ENCODE measurements around the gene CARS1.

CARS1 gene

DNA sequence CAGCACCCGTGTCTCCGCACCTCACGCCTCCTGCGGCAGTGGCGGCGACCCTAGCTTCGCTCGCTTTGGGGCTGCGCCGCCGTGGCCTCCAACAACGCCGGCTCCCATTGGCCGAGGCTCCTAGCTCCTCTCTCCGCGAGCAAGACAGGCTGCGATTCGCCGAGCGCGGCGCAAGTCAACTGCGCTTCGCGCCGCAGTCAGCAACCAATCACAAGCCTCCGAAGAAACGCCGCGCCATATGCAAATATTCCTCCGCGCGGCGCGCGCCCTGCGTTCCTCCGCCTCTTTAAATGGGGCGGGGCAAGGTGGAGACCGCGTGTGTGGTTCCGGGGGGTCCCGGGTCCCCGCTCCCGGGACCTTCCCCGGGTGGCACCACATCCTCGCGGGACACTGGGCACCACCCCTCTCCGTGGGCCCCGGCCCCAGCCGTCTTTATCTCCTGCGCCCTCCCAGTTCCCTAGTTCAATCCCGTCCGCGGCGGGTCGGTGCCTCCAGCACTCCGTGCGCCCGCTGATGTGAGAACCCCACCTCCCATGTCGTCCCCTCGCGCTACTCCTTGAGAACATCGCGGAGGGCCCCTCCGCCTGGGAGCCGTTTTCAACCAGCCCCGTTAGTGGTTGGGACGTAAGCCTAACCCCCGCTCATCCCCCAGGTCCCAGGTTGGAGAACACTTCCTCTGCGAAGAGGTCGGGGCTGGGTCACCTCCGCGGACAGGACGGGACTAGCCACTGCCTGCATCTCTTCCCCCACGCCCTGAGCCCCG, 64.8 kb downstream of the CARS1 start, which contains the start of gene NAP1L4:
TSS of gene NAP1L4 (minus strand) at position 96 of the 763 bp plus-strand sequence. CDS start 13,109 bp downstream, outside the sequence.
- H4K91ac ChIP-seq (ENCODE audit: low read length): peak within 1 kb of the TSS; percentile 73
- peak within 1 kb of the TSS; percentile 7 to 18 for H2BK12ac ChIP-seq (ENCODE audit: low read length in 2 of 2)
- peak within 1 kb of the TSS; percentile 44 for H2BK15ac ChIP-seq (ENCODE audit: low read depth, poor library complexity, severe bottlenecking)
- H3K23ac ChIP-seq (ENCODE audit: low read length in 2 of 2): peak within 1 kb of the TSS in 1 of 2 experiments; percentile 23
- H3K9ac ChIP-seq (ENCODE audit: low read length): peak within 1 kb of the TSS; percentile 96
- H3K18ac ChIP-seq (ENCODE audit: low read depth in 1 of 2, low read length in 2 of 2): peak within 1 kb of the TSS; percentile 79 to 85
- peak within 1 kb of the TSS in 1 of 2 experiments; percentile 78 for H3K14ac ChIP-seq (ENCODE audit: low read length in 2 of 2)
- H3K4me2 ChIP-seq (ENCODE audit: low read length, poor library complexity, severe bottlenecking): peak within 1 kb of the TSS; percentile 95
- peaks cover 2% of the 10 kb centered on the region for H3K79me1 ChIP-seq (replicated peaks; ENCODE audit: low read length, poor library complexity, severe bottlenecking)
- peaks cover 10% of the 10 kb centered on the region for H3K4me1 ChIP-seq (ENCODE audit: control insufficient read depth, insufficient read depth, low read depth, low read length)
- WGBS: under 1% methylated on average over 77 of the region's 77 CpGs
- H3K4ac ChIP-seq (ENCODE audit: low read depth in 1 of 2, low read length in 2 of 2): peak within 1 kb of the TSS; percentile 35 to 87
- H2BK5ac ChIP-seq (ENCODE audit: low read depth, low read length, poor library complexity, severe bottlenecking): peak within 1 kb of the TSS; percentile 92
- H2AFZ ChIP-seq (ENCODE audit: low read depth, low read length): peak within 1 kb of the TSS; percentile 72
- peak within 1 kb of the TSS; percentile 74 for H2AK5ac ChIP-seq (ENCODE audit: low read length, severe bottlenecking)
- no peaks in the 10 kb centered on the region for H3K27me3 ChIP-seq (ENCODE audit: control insufficient read depth in 1 of 2, insufficient read depth in 1 of 2, low read length in 2 of 2)
- H3K36me3 ChIP-seq (ENCODE audit: control insufficient read depth in 1 of 2, insufficient read depth in 2 of 2, low read depth in 1 of 2, low read length in 2 of 2): peaks cover 0 to 6% of the 10 kb centered on the region in 2 experiments
- peak within 1 kb of the TSS; percentile 59 for H4K8ac ChIP-seq (ENCODE audit: low read length)
- peak within 1 kb of the TSS; percentile 91 for H2BK120ac ChIP-seq (ENCODE audit: low read depth, low read length)
- H3K4me3 ChIP-seq (ENCODE audit: insufficient read depth in 1 of 2, low read depth in 1 of 2, low read length in 2 of 2): peak within 1 kb of the TSS; percentile 74 to 95
- H3K27ac ChIP-seq (ENCODE audit: low read length, poor library complexity, severe bottlenecking): peak within 1 kb of the TSS; percentile 72
- peak; percentile 96 for DNase-seq
- no peaks in the 10 kb centered on the region for H3K9me3 ChIP-seq (ENCODE audit: control insufficient read depth, low read length)

DNA sequence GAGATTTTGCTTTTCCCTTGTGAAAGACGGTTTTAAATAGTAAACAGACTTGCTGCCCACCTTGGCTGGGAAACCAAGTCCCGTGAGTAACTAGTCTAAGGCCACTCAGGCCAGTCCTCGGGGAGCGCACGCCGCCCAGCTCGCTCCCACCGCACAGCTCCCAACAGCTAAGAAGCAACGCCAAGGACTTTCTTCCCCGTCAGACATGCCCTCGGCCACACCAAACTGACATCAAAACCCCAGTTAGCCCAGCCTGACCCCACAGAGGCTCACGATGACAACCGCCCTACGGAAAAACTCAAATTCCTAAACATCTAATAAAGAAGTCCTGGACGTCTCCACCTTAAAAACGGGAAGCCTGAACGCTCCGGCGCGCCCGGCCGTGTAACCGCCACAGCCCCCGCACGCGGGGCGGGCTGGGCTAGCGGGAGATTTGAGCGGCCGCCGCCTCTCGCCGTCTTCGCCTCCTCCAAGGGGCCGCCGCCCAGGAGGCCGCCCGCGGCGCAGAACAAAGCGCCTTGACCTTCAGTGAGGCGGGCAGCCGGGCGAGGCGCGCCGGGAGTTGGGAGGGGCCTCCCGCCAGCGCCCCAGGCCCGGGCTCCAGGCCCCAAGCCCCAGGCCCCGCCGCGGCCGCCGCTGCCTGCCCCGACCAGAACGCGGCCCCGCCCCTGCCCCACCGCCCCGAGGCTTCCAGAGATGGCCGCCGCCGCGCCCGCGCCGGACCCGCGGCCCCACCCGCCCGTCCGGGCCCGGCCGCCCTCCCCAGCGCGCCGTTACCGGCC, 65.6 kb downstream of the CARS1 start:
- Histone ChIP-seq H3K27me3 (ENCODE audit: control insufficient read depth in 1 of 2, insufficient read depth in 1 of 2, low read length in 2 of 2) (no peaks in the 10 kb centered on the region), H3K23ac (ENCODE audit: low read length in 2 of 2) (no peak overlapping the region)
- DNase-seq: peak; percentile 67

DNA sequence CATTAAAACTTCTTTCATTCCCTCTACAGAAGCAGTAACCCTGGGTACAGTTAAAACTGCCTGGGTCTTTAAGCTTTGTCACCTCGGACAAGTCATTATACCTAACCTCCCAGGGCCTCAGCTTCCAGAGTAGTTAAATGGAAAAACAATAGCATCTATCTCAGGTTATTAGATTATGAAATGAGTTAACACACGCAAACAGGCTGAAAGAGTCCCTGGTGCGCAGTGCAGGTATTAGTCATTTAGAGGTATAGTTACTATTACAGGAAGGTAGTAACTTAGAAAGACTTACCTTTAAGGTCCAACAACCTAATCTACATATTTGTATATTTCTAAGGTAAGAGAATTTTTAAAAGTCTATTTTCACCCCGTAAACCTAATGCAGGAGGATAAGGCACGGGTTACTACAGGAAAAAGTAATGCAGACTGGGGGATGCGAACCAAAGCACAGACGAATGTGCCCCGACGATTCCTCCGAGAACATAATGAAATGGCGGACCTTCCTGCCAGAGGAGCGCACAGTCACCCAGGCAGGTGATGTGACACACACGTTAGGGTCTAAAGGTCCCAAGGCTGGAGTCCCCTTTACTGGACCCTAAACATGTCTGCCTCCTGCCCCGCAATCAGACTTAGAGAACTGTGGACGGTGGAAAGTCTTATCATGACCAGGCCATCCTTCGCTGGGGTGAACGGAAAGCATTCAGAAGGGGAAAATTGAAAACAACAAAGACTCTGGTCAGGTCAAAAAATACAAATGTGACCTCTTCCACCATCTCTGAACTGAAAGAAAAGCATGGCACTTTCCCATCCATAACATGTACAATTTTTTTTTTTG, 66.4 kb downstream of the CARS1 start:
- H3K27ac ChIP-seq (ENCODE audit: low read length, poor library complexity, severe bottlenecking): peak overlapping the region; percentile 72

More for the DNA sequence above, 65.6 kb downstream of the CARS1 start:
- Histone ChIP-seq H3K4me1 (ENCODE audit: control insufficient read depth, insufficient read depth, low read depth, low read length) (peaks cover 6% of the 10 kb centered on the region), H2BK5ac (ENCODE audit: low read depth, low read length, poor library complexity, severe bottlenecking) (peak overlapping the region; percentile 92), H4K91ac (ENCODE audit: low read length) (peak overlapping the region; percentile 73), H3K79me1 (replicated peaks; ENCODE audit: low read length, poor library complexity, severe bottlenecking) (peaks cover 2% of the 10 kb centered on the region), H2AFZ (ENCODE audit: low read depth, low read length) (no peak overlapping the region), H3K27ac (ENCODE audit: low read length, poor library complexity, severe bottlenecking) (peak overlapping the region; percentile 72), H3K9ac (ENCODE audit: low read length) (peak overlapping the region; percentile 96), H3K4me2 (ENCODE audit: low read length, poor library complexity, severe bottlenecking) (peak overlapping the region; percentile 95), H2BK120ac (ENCODE audit: low read depth, low read length) (peak overlapping the region; percentile 91), H3K18ac (ENCODE audit: low read depth in 1 of 2, low read length in 2 of 2) (peak overlapping the region; percentile 79 to 85), H3K14ac (ENCODE audit: low read length in 2 of 2) (peak overlapping the region in 1 of 2 experiments; percentile 78), H2BK12ac (ENCODE audit: low read length in 2 of 2) (peak overlapping the region in 1 of 2 experiments; percentile 7), H2BK15ac (ENCODE audit: low read depth, poor library complexity, severe bottlenecking) (peak overlapping the region; percentile 44), H3K9me3 (ENCODE audit: control insufficient read depth, low read length) (no peaks in the 10 kb centered on the region), H2AK5ac (ENCODE audit: low read length, severe bottlenecking) (peak overlapping the region; percentile 74), H3K36me3 (ENCODE audit: control insufficient read depth in 1 of 2, insufficient read depth in 2 of 2, low read depth in 1 of 2, low read length in 2 of 2) (peaks cover 0 to 4% of the 10 kb centered on the region in 2 experiments), H4K8ac (ENCODE audit: low read length) (peak overlapping the region; percentile 59), H3K4me3 (ENCODE audit: insufficient read depth in 1 of 2, low read depth in 1 of 2, low read length in 2 of 2) (peak overlapping the region; percentile 74 to 95), H3K4ac (ENCODE audit: low read depth in 1 of 2, low read length in 2 of 2) (peak overlapping the region; percentile 35 to 87)
- 1% methylated on average over 56 of the region's 79 CpGs for WGBS

More for the DNA sequence above, 66.4 kb downstream of the CARS1 start:
- H3K4ac ChIP-seq (ENCODE audit: low read depth in 1 of 2, low read length in 2 of 2): peak overlapping the region; percentile 29 to 60
- H3K79me1 ChIP-seq (replicated peaks; ENCODE audit: low read length, poor library complexity, severe bottlenecking): peaks cover 2% of the 10 kb centered on the region
- H3K36me3 ChIP-seq (ENCODE audit: control insufficient read depth in 1 of 2, insufficient read depth in 2 of 2, low read depth in 1 of 2, low read length in 2 of 2): peaks cover 0 to 4% of the 10 kb centered on the region in 2 experiments
- peaks cover 3% of the 10 kb centered on the region for H3K4me1 ChIP-seq (ENCODE audit: control insufficient read depth, insufficient read depth, low read depth, low read length)
- H4K8ac ChIP-seq (ENCODE audit: low read length): no peak overlapping the region
- no peak overlapping the region for H2BK15ac ChIP-seq (ENCODE audit: low read depth, poor library complexity, severe bottlenecking)
- peak overlapping the region in 1 of 2 experiments; percentile 39 for H2BK12ac ChIP-seq (ENCODE audit: low read length in 2 of 2)
- no peak overlapping the region for H2AK5ac ChIP-seq (ENCODE audit: low read length, severe bottlenecking)
- 1% methylated on average over 14 of the region's 17 CpGs for WGBS
- no peak overlapping the region for H4K91ac ChIP-seq (ENCODE audit: low read length)
- H3K9ac ChIP-seq (ENCODE audit: low read length): peak overlapping the region; percentile 96
- H3K9me3 ChIP-seq (ENCODE audit: control insufficient read depth, low read length): no peaks in the 10 kb centered on the region
- peak overlapping the region; percentile 74 to 95 for H3K4me3 ChIP-seq (ENCODE audit: insufficient read depth in 1 of 2, low read depth in 1 of 2, low read length in 2 of 2)
- no peak overlapping the region for H2BK120ac ChIP-seq (ENCODE audit: low read depth, low read length)
- peak; percentile 34 for DNase-seq
- H3K4me2 ChIP-seq (ENCODE audit: low read length, poor library complexity, severe bottlenecking): peak overlapping the region; percentile 95
- peak overlapping the region; percentile 3 for H2BK5ac ChIP-seq (ENCODE audit: low read depth, low read length, poor library complexity, severe bottlenecking)
- peak overlapping the region in 1 of 2 experiments; percentile 81 for H3K23ac ChIP-seq (ENCODE audit: low read length in 2 of 2)
- peak overlapping the region in 1 of 2 experiments; percentile 95 for H3K14ac ChIP-seq (ENCODE audit: low read length in 2 of 2)
- H2AFZ ChIP-seq (ENCODE audit: low read depth, low read length): no peak overlapping the region
- no peak overlapping the region for H3K18ac ChIP-seq (ENCODE audit: low read depth in 1 of 2, low read length in 2 of 2)
- H3K27me3 ChIP-seq (ENCODE audit: control insufficient read depth in 1 of 2, insufficient read depth in 1 of 2, low read length in 2 of 2): no peaks in the 10 kb centered on the region

Data from mesenchymal stem cell (in vitro differentiated cells and primary cell).